Panc1 (cell line): ENCODE results near the gene ZNF835. TPM values are rescaled to one million over a fixed set of nuclear protein-coding genes. Genes with fewer than 3 reads are reported as not detected.

Experiments used
- ATAC-seq: fragments of 200-7000 bp; cut with Tn5 transposase; 2 replicates; pipeline ENCODE4 v1.9.1; 2020; ENCODE audit warnings: mild to moderate bottlenecking, moderate library complexity
- BruUV-seq: library from RNA; stranded (reverse); fragments of 400-500 nt; replicated peaks from 2 replicates; lab custom pipeline; 2021; lab: Mats Ljungman, UMichigan
- CTCF ChIA-PET: fragments of 300-600 bp; sonication (Branson Sonifier 250); formaldehyde crosslinking; loops from one replicate; lab custom pipeline; 2022; ENCODE audit warnings: antibody characterized with exemption; lab: Charles Lee
- POLR2A ChIA-PET: fragments of 300-600 bp; sonication (Branson Sonifier 250); formaldehyde crosslinking; loops from one replicate; lab custom pipeline; 2022; ENCODE audit warnings: antibody characterized with exemption; lab: Charles Lee
- DNase-seq: peaks from one replicate; pipeline ENCODE4 v3.0.0-alpha.2; 2010; ENCODE audit warnings: low read depth, low spot score
- H3K27ac ChIP-seq: 2 replicates; pipeline ENCODE4 v1.5.1; 2011; ENCODE audit warnings: mild to moderate bottlenecking, low read length, inconsistent platforms
- H3K27me3 ChIP-seq: fragments of 200-500 bp; sonication (Bioruptor generic); 2 replicates; pipeline ENCODE4 v1.6.0; 2014; ENCODE audit warnings: low read length, inconsistent platforms; ENCODE audit not compliant: control insufficient read depth, insufficient read depth
- H3K36me3 ChIP-seq: fragments of 200-500 bp; sonication (Bioruptor generic); 2 replicates; pipeline ENCODE4 v1.5.1; 2014; ENCODE audit warnings: inconsistent platforms, mild to moderate bottlenecking, low read length, moderate library complexity; ENCODE audit not compliant: control insufficient read depth, insufficient read depth
- H3K4me1 ChIP-seq: 2 replicates; pipeline ENCODE4 v1.5.1; 2011; ENCODE audit warnings: inconsistent platforms, mild to moderate bottlenecking, low read length, moderate library complexity; ENCODE audit not compliant: control insufficient read depth, insufficient read depth
- H3K4me3 ChIP-seq, 2 experiments: 2 replicates each; pipeline ENCODE4 v1.5.1; 2011 to 2012; ENCODE audit warnings: low read depth in 2 of 2, low read length in 2 of 2, mild to moderate bottlenecking in 2 of 2, inconsistent platforms in 1 of 2, moderate library complexity in 1 of 2
- H3K9me3 ChIP-seq: fragments of 200-500 bp; sonication (Bioruptor generic); 2 replicates; pipeline ENCODE4 v1.5.1; 2014; ENCODE audit warnings: low read depth, mild to moderate bottlenecking, inconsistent platforms, low read length, moderate library complexity; ENCODE audit not compliant: control insufficient read depth, insufficient read depth
- CTCF ChIP-seq: fragments of 450-650 bp; IDR thresholded peaks from 2 replicates; pipeline ENCODE4 v1.5.1; 2017; ENCODE audit warnings: mild to moderate bottlenecking
- POLR2AphosphoS5 ChIP-seq: IDR thresholded peaks from 2 replicates; pipeline ENCODE4 v1.6.1; 2012; ENCODE audit warnings: mild to moderate bottlenecking, low read depth, low read length, moderate library complexity
- SIN3A ChIP-seq: IDR thresholded peaks from 2 replicates; pipeline ENCODE4 v1.6.1; 2012; ENCODE audit warnings: low read depth, mild to moderate bottlenecking, low read length, moderate library complexity, borderline replicate concordance; ENCODE audit not compliant: insufficient read depth
- TCF7L2 ChIP-seq: IDR thresholded peaks from 2 replicates; pipeline ENCODE4 v1.6.1; 2011; ENCODE audit warnings: mild to moderate bottlenecking, low read depth, low read length, inconsistent platforms
- in situ Hi-C: cut with HindIII; loops from 2 replicates; pipeline ENCODE4 v1.10.0; 2016; ENCODE audit warnings: low sequenced_read_pairs, low pct_unique_long_range_greater_than_20kb
- intact Hi-C: fragments of 100-400 bp; cut with micrococcal nuclease; formaldehyde crosslinking; loops from one replicate; pipeline ENCODE4 v1.10.0; 2022; ENCODE audit not compliant: unreplicated experiment
- total RNA-seq: library from RNA; stranded (reverse); gene quantifications from one replicate; pipeline ENCODE4 v1.2.1, GENCODE V29; 2021; ENCODE audit not compliant: unreplicated experiment
- TF ChIP-seq, protein P1 (sequence below), 2 experiments: IDR thresholded peaks; 2 replicates each; pipeline ENCODE4 v1.6.1; 2011 to 2012; ENCODE audit warnings: low read depth in 2 of 2, control low read depth in 1 of 2, low read length in 1 of 2, mild to moderate bottlenecking in 1 of 2, moderate library complexity in 1 of 2; ENCODE audit not compliant: insufficient read depth in 1 of 2

The ZNF835 gene
- total RNA-seq, 1 experiment from 2014 or later: not detected

DNA sequence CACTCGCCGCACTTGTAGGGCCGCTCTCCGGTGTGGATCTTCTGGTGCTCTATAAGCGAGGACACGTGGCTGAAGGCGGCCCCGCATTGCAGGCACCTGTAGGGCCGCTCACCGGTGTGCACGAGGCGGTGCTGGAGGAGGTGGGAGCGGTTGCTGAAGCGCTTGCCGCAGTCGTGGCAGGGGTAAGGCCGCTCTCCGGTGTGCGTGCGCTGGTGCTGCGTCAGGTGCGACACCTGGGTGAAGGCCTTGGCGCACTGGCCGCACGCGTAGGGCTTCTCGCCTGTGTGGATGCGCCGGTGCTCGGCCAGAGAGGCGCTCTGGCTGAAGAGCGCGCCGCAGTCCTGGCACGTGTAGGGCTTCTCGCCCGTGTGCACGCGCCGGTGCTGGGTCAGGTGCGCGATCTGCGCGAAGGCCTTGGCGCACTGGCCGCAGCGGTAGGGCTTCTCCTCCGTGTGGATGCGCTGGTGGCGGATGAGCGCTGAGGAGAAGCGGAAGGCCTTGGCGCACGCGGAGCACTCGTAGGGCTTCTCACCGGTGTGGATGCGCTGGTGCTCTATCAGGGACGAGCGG is 7.5 kb downstream of the ZNF835 start:
- ATAC-seq (no peak), DNase-seq (no peak)
- TF ChIP-seq CTCF (no peak), SIN3A (no peak), TCF7L2 (no peak), POLR2AphosphoS5 (no peak)
- TF ChIP-seq, protein P1, sequence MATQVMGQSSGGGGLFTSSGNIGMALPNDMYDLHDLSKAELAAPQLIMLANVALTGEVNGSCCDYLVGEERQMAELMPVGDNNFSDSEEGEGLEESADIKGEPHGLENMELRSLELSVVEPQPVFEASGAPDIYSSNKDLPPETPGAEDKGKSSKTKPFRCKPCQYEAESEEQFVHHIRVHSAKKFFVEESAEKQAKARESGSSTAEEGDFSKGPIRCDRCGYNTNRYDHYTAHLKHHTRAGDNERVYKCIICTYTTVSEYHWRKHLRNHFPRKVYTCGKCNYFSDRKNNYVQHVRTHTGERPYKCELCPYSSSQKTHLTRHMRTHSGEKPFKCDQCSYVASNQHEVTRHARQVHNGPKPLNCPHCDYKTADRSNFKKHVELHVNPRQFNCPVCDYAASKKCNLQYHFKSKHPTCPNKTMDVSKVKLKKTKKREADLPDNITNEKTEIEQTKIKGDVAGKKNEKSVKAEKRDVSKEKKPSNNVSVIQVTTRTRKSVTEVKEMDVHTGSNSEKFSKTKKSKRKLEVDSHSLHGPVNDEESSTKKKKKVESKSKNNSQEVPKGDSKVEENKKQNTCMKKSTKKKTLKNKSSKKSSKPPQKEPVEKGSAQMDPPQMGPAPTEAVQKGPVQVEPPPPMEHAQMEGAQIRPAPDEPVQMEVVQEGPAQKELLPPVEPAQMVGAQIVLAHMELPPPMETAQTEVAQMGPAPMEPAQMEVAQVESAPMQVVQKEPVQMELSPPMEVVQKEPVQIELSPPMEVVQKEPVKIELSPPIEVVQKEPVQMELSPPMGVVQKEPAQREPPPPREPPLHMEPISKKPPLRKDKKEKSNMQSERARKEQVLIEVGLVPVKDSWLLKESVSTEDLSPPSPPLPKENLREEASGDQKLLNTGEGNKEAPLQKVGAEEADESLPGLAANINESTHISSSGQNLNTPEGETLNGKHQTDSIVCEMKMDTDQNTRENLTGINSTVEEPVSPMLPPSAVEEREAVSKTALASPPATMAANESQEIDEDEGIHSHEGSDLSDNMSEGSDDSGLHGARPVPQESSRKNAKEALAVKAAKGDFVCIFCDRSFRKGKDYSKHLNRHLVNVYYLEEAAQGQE (IDR thresholded peaks at IDR 0.05; ENCODE audit: insufficient read depth in 1 of 2, low read depth in 2 of 2, low read length in 1 of 2): no peak
- intact Hi-C loops: no loop called here
- no peak overlapping the region for H3K27ac ChIP-seq
- H3K27me3 ChIP-seq: no peaks in the 10 kb centered on the region
- ChIA-PET CTCF (no interaction called here), POLR2A (no interaction called here)
- peaks cover 17% of the 10 kb centered on the region for H3K9me3 ChIP-seq
- H3K4me1 ChIP-seq: no peaks in the 10 kb centered on the region
- no peaks in the 10 kb centered on the region for H3K36me3 ChIP-seq
- H3K4me3 ChIP-seq: no peak overlapping the region
- in situ Hi-C loops: no loop called here
- BruUV-seq: no TSS peak

DNA sequence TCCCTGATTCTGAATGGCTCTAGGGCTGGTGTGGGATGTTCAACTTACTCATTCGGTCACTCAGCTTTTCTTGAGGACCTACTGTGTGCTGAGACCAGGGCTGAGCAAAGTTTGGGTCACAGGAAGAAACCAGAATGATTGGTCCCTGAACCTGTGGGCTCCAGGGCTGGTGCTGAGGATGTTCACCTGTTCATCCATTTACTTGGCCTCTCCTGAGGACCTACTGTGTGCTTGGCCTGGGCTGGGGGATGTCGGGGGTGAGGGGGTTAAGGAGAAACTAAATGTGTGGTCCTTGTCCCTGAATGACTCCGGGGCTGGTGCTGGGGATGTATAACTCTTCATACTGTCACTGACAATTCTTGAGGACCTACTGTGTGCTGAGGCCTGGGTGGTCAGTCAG is 10.3 kb downstream of the ZNF835 start:
- Histone ChIP-seq H3K27ac (no peak overlapping the region), H3K9me3 (peaks cover 23% of the 10 kb centered on the region), H3K36me3 (no peaks in the 10 kb centered on the region), H3K27me3 (no peaks in the 10 kb centered on the region), H3K4me1 (no peaks in the 10 kb centered on the region), H3K4me3 (no peak overlapping the region)
- TF ChIP-seq CTCF (no peak), TCF7L2 (no peak), POLR2AphosphoS5 (no peak), SIN3A (no peak)
- TF ChIP-seq, protein P1 (IDR thresholded peaks at IDR 0.05; ENCODE audit: insufficient read depth in 1 of 2, low read depth in 2 of 2, low read length in 1 of 2): no peak
- DNase-seq: no peak
- in situ Hi-C loops (no loop called here), intact Hi-C loops (no loop called here)
- BruUV-seq: no TSS peak
- ChIA-PET CTCF (no interaction called here), POLR2A (no interaction called here)
- ATAC-seq: no peak
